ENCODE results near the gene UBE2Z.

The UBE2Z gene

DNA sequence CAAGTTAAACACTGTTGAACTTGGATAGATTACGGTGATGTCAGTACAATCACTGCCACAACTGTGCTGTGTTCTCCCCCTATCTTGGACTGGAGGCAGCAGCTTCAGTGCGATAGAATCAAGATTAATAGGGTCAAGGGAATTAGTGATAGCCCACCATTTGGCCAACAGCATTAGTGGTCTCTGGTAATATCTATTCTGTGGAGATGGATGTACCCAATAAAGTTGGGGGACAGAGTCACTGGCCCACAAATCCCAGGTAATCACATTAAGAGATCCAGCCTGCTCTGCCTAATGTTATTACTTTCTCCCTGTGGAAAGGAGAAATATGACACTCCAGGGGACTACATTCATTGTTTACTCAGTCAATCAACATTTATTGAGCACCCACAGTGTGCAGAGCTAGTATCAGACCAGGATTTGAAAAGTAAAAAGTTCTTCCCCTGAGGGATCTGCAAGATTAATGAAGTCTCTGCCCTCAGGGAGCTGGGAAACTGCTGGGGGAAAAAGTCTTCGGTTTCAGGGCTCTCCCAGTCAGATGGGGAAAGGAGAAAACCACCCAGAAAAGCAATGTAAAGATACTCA lies 39.2 kb upstream of the UBE2Z start (continued):
- TF ChIP-seq, protein P1, sequence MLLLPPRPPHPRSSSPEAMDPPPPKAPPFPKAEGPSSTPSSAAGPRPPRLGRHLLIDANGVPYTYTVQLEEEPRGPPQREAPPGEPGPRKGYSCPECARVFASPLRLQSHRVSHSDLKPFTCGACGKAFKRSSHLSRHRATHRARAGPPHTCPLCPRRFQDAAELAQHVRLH (tag by site-specific recombination; IDR thresholded peaks at IDR 0.05), result no peak
- TF ChIP-seq ZNF112 (tag by site-specific recombination; IDR thresholded peaks at IDR 0.05), result no peak
- no peak for TF ChIP-seq ZNF585B (tag by site-specific recombination; IDR thresholded peaks at IDR 0.05)
- no peak for TF ChIP-seq ZNF19 (tag by site-specific recombination; IDR thresholded peaks at IDR 0.05; ENCODE audit: low read depth)
- peak; percentile 63; the same call in 1 of the 2 replicates for TF ChIP-seq ZNF600 (tag by site-specific recombination; IDR thresholded peaks at IDR 0.05)
- no peak for TF ChIP-seq ZNF623 (tag by site-specific recombination; IDR thresholded peaks at IDR 0.05)
- no peak for TF ChIP-seq KLF7 (tag by site-specific recombination; IDR thresholded peaks at IDR 0.05; ENCODE audit: borderline replicate concordance)
- no peak for TF ChIP-seq ZNF239 (tag by site-specific recombination; IDR thresholded peaks at IDR 0.05)
- TF ChIP-seq GLIS1 (tag by site-specific recombination; IDR thresholded peaks at IDR 0.05), result peak; percentile 78
- no peak for TF ChIP-seq ZBTB8A (tag by site-specific recombination; IDR thresholded peaks at IDR 0.05)
- TF ChIP-seq, protein P2, sequence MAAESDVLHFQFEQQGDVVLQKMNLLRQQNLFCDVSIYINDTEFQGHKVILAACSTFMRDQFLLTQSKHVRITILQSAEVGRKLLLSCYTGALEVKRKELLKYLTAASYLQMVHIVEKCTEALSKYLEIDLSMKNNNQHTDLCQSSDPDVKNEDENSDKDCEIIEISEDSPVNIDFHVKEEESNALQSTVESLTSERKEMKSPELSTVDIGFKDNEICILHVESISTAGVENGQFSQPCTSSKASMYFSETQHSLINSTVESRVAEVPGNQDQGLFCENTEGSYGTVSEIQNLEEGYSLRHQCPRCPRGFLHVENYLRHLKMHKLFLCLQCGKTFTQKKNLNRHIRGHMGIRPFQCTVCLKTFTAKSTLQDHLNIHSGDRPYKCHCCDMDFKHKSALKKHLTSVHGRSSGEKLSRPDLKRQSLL (tag by site-specific recombination; IDR thresholded peaks at IDR 0.05), result no peak
- TF ChIP-seq, protein P3, sequence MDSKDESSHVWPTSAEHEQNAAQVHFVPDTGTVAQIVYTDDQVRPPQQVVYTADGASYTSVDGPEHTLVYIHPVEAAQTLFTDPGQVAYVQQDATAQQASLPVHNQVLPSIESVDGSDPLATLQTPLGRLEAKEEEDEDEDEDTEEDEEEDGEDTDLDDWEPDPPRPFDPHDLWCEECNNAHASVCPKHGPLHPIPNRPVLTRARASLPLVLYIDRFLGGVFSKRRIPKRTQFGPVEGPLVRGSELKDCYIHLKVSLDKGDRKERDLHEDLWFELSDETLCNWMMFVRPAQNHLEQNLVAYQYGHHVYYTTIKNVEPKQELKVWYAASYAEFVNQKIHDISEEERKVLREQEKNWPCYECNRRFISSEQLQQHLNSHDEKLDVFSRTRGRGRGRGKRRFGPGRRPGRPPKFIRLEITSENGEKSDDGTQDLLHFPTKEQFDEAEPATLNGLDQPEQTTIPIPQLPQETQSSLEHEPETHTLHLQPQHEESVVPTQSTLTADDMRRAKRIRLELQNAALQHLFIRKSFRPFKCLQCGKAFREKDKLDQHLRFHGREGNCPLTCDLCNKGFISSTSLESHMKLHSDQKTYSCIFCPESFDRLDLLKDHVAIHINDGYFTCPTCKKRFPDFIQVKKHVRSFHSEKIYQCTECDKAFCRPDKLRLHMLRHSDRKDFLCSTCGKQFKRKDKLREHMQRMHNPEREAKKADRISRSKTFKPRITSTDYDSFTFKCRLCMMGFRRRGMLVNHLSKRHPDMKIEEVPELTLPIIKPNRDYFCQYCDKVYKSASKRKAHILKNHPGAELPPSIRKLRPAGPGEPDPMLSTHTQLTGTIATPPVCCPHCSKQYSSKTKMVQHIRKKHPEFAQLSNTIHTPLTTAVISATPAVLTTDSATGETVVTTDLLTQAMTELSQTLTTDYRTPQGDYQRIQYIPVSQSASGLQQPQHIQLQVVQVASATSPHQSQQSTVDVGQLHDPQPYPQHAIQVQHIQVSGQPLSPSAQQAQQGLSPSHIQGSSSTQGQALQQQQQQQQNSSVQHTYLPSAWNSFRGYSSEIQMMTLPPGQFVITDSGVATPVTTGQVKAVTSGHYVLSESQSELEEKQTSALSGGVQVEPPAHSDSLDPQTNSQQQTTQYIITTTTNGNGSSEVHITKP (tag by site-specific recombination; IDR thresholded peaks at IDR 0.05), result peak; percentile 27; the same call in 1 of the 2 replicates
- no peak for TF ChIP-seq ZNF610 (tag by site-specific recombination; IDR thresholded peaks at IDR 0.05; ENCODE audit: borderline replicate concordance)
- no peak for TF ChIP-seq WT1 (tag by site-specific recombination; IDR thresholded peaks at IDR 0.05)
- no peak for TF ChIP-seq ZNF658 (tag by site-specific recombination; IDR thresholded peaks at IDR 0.05)
- TF ChIP-seq ZFHX2 (tag by site-specific recombination; conservative IDR thresholded peaks at IDR 0.05), result no peak
- TF ChIP-seq ZNF596 (tag by site-specific recombination; IDR thresholded peaks at IDR 0.05), result no peak
- TF ChIP-seq, protein P4, sequence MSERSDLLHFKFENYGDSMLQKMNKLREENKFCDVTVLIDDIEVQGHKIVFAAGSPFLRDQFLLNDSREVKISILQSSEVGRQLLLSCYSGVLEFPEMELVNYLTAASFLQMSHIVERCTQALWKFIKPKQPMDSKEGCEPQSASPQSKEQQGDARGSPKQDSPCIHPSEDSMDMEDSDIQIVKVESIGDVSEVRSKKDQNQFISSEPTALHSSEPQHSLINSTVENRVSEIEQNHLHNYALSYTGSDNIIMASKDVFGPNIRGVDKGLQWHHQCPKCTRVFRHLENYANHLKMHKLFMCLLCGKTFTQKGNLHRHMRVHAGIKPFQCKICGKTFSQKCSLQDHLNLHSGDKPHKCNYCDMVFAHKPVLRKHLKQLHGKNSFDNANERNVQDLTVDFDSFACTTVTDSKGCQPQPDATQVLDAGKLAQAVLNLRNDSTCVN (tag by site-specific recombination; optimal IDR thresholded peaks at IDR 0.05), result no peak
- no peak for TF ChIP-seq ZNF157 (tag by site-specific recombination; IDR thresholded peaks at IDR 0.05)
- TF ChIP-seq ZNF571 (tag by site-specific recombination; IDR thresholded peaks at IDR 0.05), result no peak
- TF ChIP-seq ZNF184 (tag by site-specific recombination; IDR thresholded peaks at IDR 0.05), result no peak
- no peak for TF ChIP-seq BCL11A (tag by site-specific recombination; IDR thresholded peaks at IDR 0.05; ENCODE audit: low read depth)
- no peak for TF ChIP-seq SETDB1 (IDR thresholded peaks at IDR 0.05; ENCODE audit: insufficient read length, low read length)
- TF ChIP-seq ZNF423 (tag by site-specific recombination; IDR thresholded peaks at IDR 0.05), result 0 out of 2 replicates have a peak, but pooled peaks have one; percentile 17
- no peak; the same call in 1 of the 2 replicates for TF ChIP-seq GFI1B (tag by site-specific recombination; IDR thresholded peaks at IDR 0.05)
- TF ChIP-seq, protein P5, sequence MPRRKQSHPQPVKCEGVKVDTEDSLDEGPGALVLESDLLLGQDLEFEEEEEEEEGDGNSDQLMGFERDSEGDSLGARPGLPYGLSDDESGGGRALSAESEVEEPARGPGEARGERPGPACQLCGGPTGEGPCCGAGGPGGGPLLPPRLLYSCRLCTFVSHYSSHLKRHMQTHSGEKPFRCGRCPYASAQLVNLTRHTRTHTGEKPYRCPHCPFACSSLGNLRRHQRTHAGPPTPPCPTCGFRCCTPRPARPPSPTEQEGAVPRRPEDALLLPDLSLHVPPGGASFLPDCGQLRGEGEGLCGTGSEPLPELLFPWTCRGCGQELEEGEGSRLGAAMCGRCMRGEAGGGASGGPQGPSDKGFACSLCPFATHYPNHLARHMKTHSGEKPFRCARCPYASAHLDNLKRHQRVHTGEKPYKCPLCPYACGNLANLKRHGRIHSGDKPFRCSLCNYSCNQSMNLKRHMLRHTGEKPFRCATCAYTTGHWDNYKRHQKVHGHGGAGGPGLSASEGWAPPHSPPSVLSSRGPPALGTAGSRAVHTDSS (tag by site-specific recombination; IDR thresholded peaks at IDR 0.05), result no peak
- TF ChIP-seq ZFP69B (tag by site-specific recombination; IDR thresholded peaks at IDR 0.05), result no peak
- no peak for TF ChIP-seq ZNF426 (tag by site-specific recombination; IDR thresholded peaks at IDR 0.05)
- TF ChIP-seq, protein P6, sequence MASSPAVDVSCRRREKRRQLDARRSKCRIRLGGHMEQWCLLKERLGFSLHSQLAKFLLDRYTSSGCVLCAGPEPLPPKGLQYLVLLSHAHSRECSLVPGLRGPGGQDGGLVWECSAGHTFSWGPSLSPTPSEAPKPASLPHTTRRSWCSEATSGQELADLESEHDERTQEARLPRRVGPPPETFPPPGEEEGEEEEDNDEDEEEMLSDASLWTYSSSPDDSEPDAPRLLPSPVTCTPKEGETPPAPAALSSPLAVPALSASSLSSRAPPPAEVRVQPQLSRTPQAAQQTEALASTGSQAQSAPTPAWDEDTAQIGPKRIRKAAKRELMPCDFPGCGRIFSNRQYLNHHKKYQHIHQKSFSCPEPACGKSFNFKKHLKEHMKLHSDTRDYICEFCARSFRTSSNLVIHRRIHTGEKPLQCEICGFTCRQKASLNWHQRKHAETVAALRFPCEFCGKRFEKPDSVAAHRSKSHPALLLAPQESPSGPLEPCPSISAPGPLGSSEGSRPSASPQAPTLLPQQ (tag by site-specific recombination; IDR thresholded peaks at IDR 0.05), result no peak
- no peak for TF ChIP-seq ZNF707 (tag by site-specific recombination; IDR thresholded peaks at IDR 0.05)
- no peak for TF ChIP-seq ZNF23 (tag by site-specific recombination; IDR thresholded peaks at IDR 0.05; ENCODE audit: borderline replicate concordance)

Data from HEK293 (cell line).